H1 (cell line): ENCODE measurements around the gene RAB3C. TPM values are rescaled to one million over a fixed set of nuclear protein-coding genes. Genes with fewer than 3 reads are reported as not detected.
"Not testable (repeated sequence)": the region's sequence is repeated elsewhere in the genome, so short reads cannot be mapped to it uniquely, and the experiment has no call there.

Experiments
- CTCF ChIA-PET: fragments of 300-600 bp; sonication (Branson Sonifier 250); formaldehyde crosslinking; loops from one replicate; lab custom pipeline; 2021; ENCODE audit not compliant: partially characterized antibody; lab: Charles Lee
- POLR2A ChIA-PET: fragments of 300-600 bp; sonication (Branson Sonifier 250); formaldehyde crosslinking; loops from one replicate; lab custom pipeline; 2021; ENCODE audit warnings: inconsistent platforms; ENCODE audit not compliant: partially characterized antibody; lab: Charles Lee
- DNase-seq, 2 experiments: peaks; one replicate each; pipeline versions ENCODE4 v3.0.0 to v3.0.0-alpha.2; 2010 to 2022; ENCODE audit warnings: low spot score in 2 of 2, low read depth in 1 of 2, mixed read lengths in 1 of 2
- FAIRE-seq: peaks from 2 replicates; lab custom pipeline; 2011; peaks lifted over from hg19 to GRCh38; lab: Jason Lieb, UNC
- H2AFZ ChIP-seq: 2 replicates; pipeline ENCODE4 v1.8.1; 2012; ENCODE audit warnings: low read length, inconsistent platforms
- H2AK5ac ChIP-seq: 2 replicates; pipeline ENCODE4 v1.6.1; 2013; ENCODE audit warnings: low read depth, low read length
- H2BK120ac ChIP-seq: replicated peaks from 2 replicates; pipeline ENCODE3; 2013; ENCODE audit warnings: low read depth, low read length, inconsistent platforms
- H2BK12ac ChIP-seq: 2 replicates; pipeline ENCODE4 v1.6.1; 2013; ENCODE audit warnings: low read depth, low read length
- H2BK15ac ChIP-seq: 2 replicates; pipeline ENCODE4 v1.6.1; 2013; ENCODE audit warnings: low read length
- H2BK20ac ChIP-seq: 2 replicates; pipeline ENCODE4 v1.6.1; 2013; ENCODE audit warnings: low read length
- H2BK5ac ChIP-seq: 2 replicates; pipeline ENCODE4 v1.6.1; 2013; ENCODE audit warnings: low read depth, low read length
- H3K14ac ChIP-seq: 2 replicates; pipeline ENCODE4 v1.6.1; 2013; ENCODE audit warnings: inconsistent platforms; ENCODE audit not compliant: insufficient read length
- H3K18ac ChIP-seq: 2 replicates; pipeline ENCODE4 v1.6.1; 2013; ENCODE audit warnings: low read length; ENCODE audit errors: extremely low read depth
- H3K23ac ChIP-seq: 2 replicates; pipeline ENCODE4 v1.6.1; 2013; ENCODE audit warnings: inconsistent platforms; ENCODE audit not compliant: insufficient read length
- H3K23me2 ChIP-seq: 2 replicates; pipeline ENCODE4 v1.6.1; 2013; ENCODE audit warnings: low read depth, low read length
- H3K27ac ChIP-seq: 2 replicates; pipeline ENCODE4 v1.6.1; 2011; ENCODE audit warnings: low read depth, low read length, inconsistent platforms
- H3K27me3 ChIP-seq, 4 experiments: replicated peaks in 1 of 4; 1 replicate in 1 of 4; 2 replicates in 3 of 4; pipeline versions ENCODE4 v1.6.1 to v1.8.1; 2011 to 2013; ENCODE audit warnings: low read length in 3 of 4, mild to moderate bottlenecking in 3 of 4, inconsistent platforms in 2 of 4, mixed read lengths in 2 of 4, moderate library complexity in 1 of 4; ENCODE audit not compliant: control insufficient read depth in 3 of 4, insufficient read depth in 3 of 4; ENCODE audit errors: extremely low read depth in 1 of 4
- H3K36me3 ChIP-seq, 4 experiments: 2 replicates each; pipeline versions ENCODE4 v1.6.1 to v1.8.1; 2011 to 2013; ENCODE audit warnings: mild to moderate bottlenecking in 4 of 4, low read length in 3 of 4, moderate library complexity in 2 of 4, control low read depth in 1 of 4, inconsistent platforms in 1 of 4; ENCODE audit not compliant: insufficient read depth in 4 of 4, control insufficient read depth in 2 of 4
- H3K4ac ChIP-seq: replicated peaks from 2 replicates; pipeline ENCODE3; 2013; ENCODE audit warnings: low read length, low read depth, mixed read lengths, inconsistent platforms; ENCODE audit not compliant: insufficient read length
- H3K4me1 ChIP-seq, 4 experiments: replicated peaks in 1 of 4; 1 replicate in 1 of 4; 2 replicates in 3 of 4; pipeline versions ENCODE4 v1.6.1 to v1.8.1; 2011 to 2013; ENCODE audit warnings: low read length in 3 of 4, inconsistent platforms in 2 of 4, mixed read lengths in 1 of 4; ENCODE audit not compliant: insufficient read depth in 4 of 4, control insufficient read depth in 3 of 4
- H3K4me2 ChIP-seq, 2 experiments: 2 replicates each; pipeline versions ENCODE4 v1.6.1 to v1.8.1; 2011 to 2013; ENCODE audit warnings: low read depth in 2 of 2, low read length in 2 of 2, control low read depth in 1 of 2, inconsistent platforms in 1 of 2, mild to moderate bottlenecking in 1 of 2; ENCODE audit not compliant: insufficient read depth in 1 of 2
- H3K4me3 ChIP-seq, 4 experiments: fragments of 200-600, 300-600 bp in 1 of 4; sonication (generic), shearing (Covaris generic), sonication (Bioruptor Twin) in 1 of 4; 2 replicates each; pipeline versions ENCODE4 v1.5.1 to v1.8.1; 2011 to 2016; ENCODE audit warnings: low read length in 4 of 4, low read depth in 3 of 4, control low read depth in 2 of 4, inconsistent platforms in 2 of 4, mild to moderate bottlenecking in 2 of 4, mixed read lengths in 1 of 4, moderate library complexity in 1 of 4; ENCODE audit not compliant: insufficient read depth in 2 of 4; ENCODE audit errors: extremely low read depth in 1 of 4
- H3K56ac ChIP-seq: replicated peaks from 2 replicates; pipeline ENCODE3; 2013; ENCODE audit warnings: low read depth, mild to moderate bottlenecking, mixed read lengths, low read length, inconsistent platforms; ENCODE audit not compliant: insufficient read length
- H3K79me1 ChIP-seq: 2 replicates; pipeline ENCODE4 v1.6.1; 2013; ENCODE audit warnings: low read depth, low read length, control low read depth
- H3K79me2 ChIP-seq, 2 experiments: 2 replicates each; pipeline versions ENCODE4 v1.6.1 to v1.8.1; 2012 to 2013; ENCODE audit warnings: low read length in 2 of 2, mild to moderate bottlenecking in 2 of 2, inconsistent platforms in 1 of 2; ENCODE audit not compliant: insufficient read depth in 2 of 2, control insufficient read depth in 1 of 2
- H3K9ac ChIP-seq, 4 experiments: replicated peaks in 1 of 4; 1 replicate in 1 of 4; 2 replicates in 3 of 4; pipeline versions ENCODE4 v1.6.1 to v1.8.1; 2011 to 2013; ENCODE audit warnings: low read depth in 3 of 4, low read length in 3 of 4, control low read depth in 2 of 4, mild to moderate bottlenecking in 2 of 4, moderate library complexity in 2 of 4, inconsistent platforms in 1 of 4; ENCODE audit errors: extremely low read depth in 1 of 4
- H3K9me3 ChIP-seq, 2 experiments: 2 replicates each; pipeline versions ENCODE4 v1.6.1 to v1.8.1; 2012 to 2013; ENCODE audit warnings: mild to moderate bottlenecking in 2 of 2, moderate library complexity in 2 of 2, control low read depth in 1 of 2, inconsistent platforms in 1 of 2, low read depth in 1 of 2, low read length in 1 of 2, mixed read lengths in 1 of 2; ENCODE audit not compliant: insufficient read depth in 2 of 2
- H4K20me1 ChIP-seq, 2 experiments: replicated peaks in 1 of 2; 2 replicates each; pipeline versions ENCODE3 to v1.8.1; 2011 to 2013; ENCODE audit warnings: inconsistent platforms in 2 of 2, low read length in 2 of 2, mild to moderate bottlenecking in 1 of 2; ENCODE audit not compliant: insufficient read depth in 2 of 2, control insufficient read depth in 1 of 2
- H4K5ac ChIP-seq: 2 replicates; pipeline ENCODE4 v1.6.1; 2013; ENCODE audit warnings: low read length, low read depth, mixed read lengths, inconsistent platforms; ENCODE audit not compliant: insufficient read length
- H4K8ac ChIP-seq: 2 replicates; pipeline ENCODE4 v1.8.0; 2013; ENCODE audit warnings: mild to moderate bottlenecking, moderate library complexity, low read length, inconsistent platforms; ENCODE audit not compliant: insufficient read depth; ENCODE audit errors: extremely low read depth
- H4K91ac ChIP-seq: replicated peaks from 2 replicates; pipeline ENCODE3; 2013; ENCODE audit warnings: low read length, mixed read lengths, inconsistent platforms; ENCODE audit not compliant: insufficient read length
- KDM5A ChIP-seq: fragments of 200-600 bp; IDR thresholded peaks from 2 replicates; pipeline ENCODE4 v1.7.1; 2012; ENCODE audit warnings: mild to moderate bottlenecking, low read length, inconsistent platforms, mixed read lengths
- POLR2AphosphoS5 ChIP-seq: IDR thresholded peaks from 2 replicates; pipeline ENCODE4 v1.6.1; 2011; ENCODE audit warnings: low read depth, low read length
- RFX5 ChIP-seq: IDR thresholded peaks from 2 replicates; pipeline ENCODE4 v1.6.1; 2011; ENCODE audit warnings: low read depth, low read length, improper control_type of control experiment, borderline replicate concordance
- RXRA ChIP-seq: IDR thresholded peaks from 2 replicates; pipeline ENCODE4 v1.6.1; 2011; ENCODE audit warnings: low read depth, mild to moderate bottlenecking, low read length, moderate library complexity; ENCODE audit not compliant: insufficient read depth
- TAF1 ChIP-seq: IDR thresholded peaks from 2 replicates; pipeline ENCODE4 v1.6.1; 2011; ENCODE audit warnings: mild to moderate bottlenecking, low read depth, low read length
- TAF7 ChIP-seq: optimal IDR thresholded peaks from 2 replicates; pipeline ENCODE3; 2011; ENCODE audit warnings: low read depth, mild to moderate bottlenecking, inconsistent platforms, low read length, moderate library complexity, borderline replicate concordance
- ZNF274 ChIP-seq: IDR thresholded peaks from 2 replicates; pipeline ENCODE4 v1.7.0; 2012; ENCODE audit warnings: low read length, borderline replicate concordance; ENCODE audit errors: extremely low read depth
- WGBS, 2 experiments: shearing (Covaris generic) in 1 of 2; methylation state at CpG; one replicate each; pipeline versions ENCODE4 v1.1.6 to v1.1.7; 2013 to 2015; ENCODE audit warnings: low lambda C conversion rate in 2 of 2, mixed read lengths in 2 of 2, inconsistent platforms in 1 of 2, low coverage in 1 of 2, missing lambda C conversion rate in 1 of 2; ENCODE audit not compliant: insufficient replicate concordance in 2 of 2, insufficient coverage in 1 of 2, insufficient read length in 1 of 2; ENCODE audit errors: extremely low coverage in 1 of 2, missing lambda C conversion rate in 1 of 2; 5-methylcytosine and 5-hydroxymethylcytosine counted together
- polyA plus RNA-seq, 7 experiments: library from polyadenylated mRNA; depleted of rRNA in 3 of 7; stranded (reverse) in 5 of 7; unstranded in 2 of 7; fragments of >200 nt in 5 of 7; fragments of 200-250 nt in 2 of 7; gene quantifications; 1 replicate in 5 of 7; 2 replicates in 1 of 7; 4 replicates in 1 of 7; pipeline versions ENCODE4 v1.2.1 to v1.2.3, GENCODE V29; 2011 to 2013; ENCODE audit warnings: missing spikeins in 2 of 7, mixed read lengths in 2 of 7
- total RNA-seq: library from RNA; stranded (reverse); fragmentation: NEBNext Ultra II Directional; extraction: Animal tissue kit (Norgen Biotek cat#: 25700); gene quantifications from 2 replicates; pipeline ENCODE4 v1.2.1, GENCODE V29; 2021

RAB3C gene
- total and polyA plus RNA-seq, 2 of the 8 experiments (the other 6 are each of a cell fraction or from before 2014, with no cell fraction given): 14.7 to 18.3 TPM

DNA sequence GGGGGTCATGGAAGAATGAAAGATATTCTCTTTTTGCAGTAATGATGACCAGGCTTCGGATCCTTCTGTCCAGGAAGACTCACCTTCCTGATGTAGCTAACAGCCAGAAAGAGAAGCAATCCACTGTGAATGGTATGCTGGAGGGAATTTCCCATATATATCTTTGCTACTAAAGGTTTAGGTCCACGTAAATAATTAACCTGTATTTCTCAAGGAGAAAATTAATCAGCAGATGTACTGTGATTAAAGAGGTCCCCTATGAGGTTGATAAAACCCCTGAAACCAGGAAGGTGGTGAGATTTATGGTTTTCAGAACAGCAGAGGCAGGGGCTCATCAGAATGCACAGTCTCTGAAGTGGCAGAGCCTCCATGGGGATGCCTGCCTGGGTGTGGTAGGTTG lies 11.4 kb upstream of the RAB3C start (continued):
- no peak for TF ChIP-seq ZNF274
- no peak for TF ChIP-seq RFX5
- no peak for TF ChIP-seq TAF1
- TF ChIP-seq KDM5A: no peak
- no peak for TF ChIP-seq POLR2AphosphoS5
- TF ChIP-seq TAF7: no peak
- no peak for TF ChIP-seq RXRA
- TF ChIP-seq, all 59 proteins: peak for 0

DNA sequence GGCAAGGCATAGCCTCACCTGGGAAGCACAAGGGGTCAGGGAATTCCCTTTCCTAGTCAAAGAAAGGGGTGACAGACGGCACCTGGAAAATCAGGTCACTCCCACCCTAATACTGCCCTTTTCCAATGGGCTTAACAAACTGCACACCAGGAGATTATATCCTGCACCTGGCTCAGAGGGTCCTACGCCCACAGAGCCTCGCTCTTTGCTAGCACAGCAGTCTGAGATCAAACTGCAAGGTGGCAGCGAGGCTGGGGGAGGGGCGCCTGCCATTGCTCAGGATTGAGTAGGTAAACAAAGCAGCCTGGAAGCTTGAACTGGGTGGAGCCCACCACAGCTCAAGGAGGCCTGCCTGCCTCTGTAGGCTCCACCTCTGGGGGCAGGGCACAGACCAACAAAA lies 9.9 kb upstream of the RAB3C start:
- H4K5ac ChIP-seq, H3K4ac ChIP-seq, H2BK20ac ChIP-seq, DNase-seq, H3K27ac ChIP-seq, H3K9ac ChIP-seq, H3K79me1 ChIP-seq, H3K23me2 ChIP-seq, H3K36me3 ChIP-seq, H2AFZ ChIP-seq, H3K27me3 ChIP-seq, H3K18ac ChIP-seq, H3K56ac ChIP-seq, POLR2A ChIA-PET, H2BK5ac ChIP-seq, H2BK12ac ChIP-seq, FAIRE-seq, H2AK5ac ChIP-seq, H2BK15ac ChIP-seq, H4K20me1 ChIP-seq, H4K91ac ChIP-seq, H2BK120ac ChIP-seq, H3K4me2 ChIP-seq, CTCF ChIA-PET, H3K23ac ChIP-seq, H3K4me3 ChIP-seq, H3K79me2 ChIP-seq, H3K14ac ChIP-seq, H4K8ac ChIP-seq, H3K4me1 ChIP-seq: not testable (repeated sequence)
- H3K9me3 ChIP-seq: peaks cover 8 to 18% of the 10 kb centered on the region in 2 experiments; a peak in 3 of 4 replicates
- WGBS, 2 experiments: 86% methylated on average over 5 of the region's 5 CpGs; no CpG with 5 or more reads in 1 of the 2 experiments
